SK-N-SH treated with all-trans-retinoic acid at 6 μM for 48 hours (cell line): ENCODE results near the gene MDC1.

Source experiments
- ATAC-seq: fragments of 200-7000 bp; cut with Tn5 transposase; 3 replicates; pipeline ENCODE4 v1.9.1; 2020; ENCODE audit warnings: mild to moderate bottlenecking, moderate library complexity
- BACH2 ChIP-seq: fragments of 250-450 bp; sonication (Bioruptor Pico); IDR thresholded peaks from 2 replicates; pipeline ENCODE4 v1.9.0; 2021; ENCODE audit warnings: mild to moderate bottlenecking, borderline replicate concordance
- CREB5 ChIP-seq: fragments of 250-450 bp; sonication (Bioruptor Pico); IDR thresholded peaks from 2 replicates; pipeline ENCODE4 v1.5.1; 2020; ENCODE audit warnings: low read depth, mild to moderate bottlenecking, moderate library complexity
- CSDC2 ChIP-seq: fragments of 250-450 bp; sonication (Bioruptor Pico); IDR thresholded peaks from 2 replicates; pipeline ENCODE4 v1.5.0; 2020; ENCODE audit warnings: mild to moderate bottlenecking, moderate library complexity
- CSRNP3 ChIP-seq: fragments of 250-450 bp; sonication (Bioruptor Pico); IDR thresholded peaks from 2 replicates; pipeline ENCODE4 v1.5.1; 2021; ENCODE audit warnings: mild to moderate bottlenecking, moderate library complexity
- ESRRG ChIP-seq: fragments of 250-450 bp; sonication (Bioruptor Pico); IDR thresholded peaks from 2 replicates; pipeline ENCODE4 v1.6.1; 2021; ENCODE audit warnings: mild to moderate bottlenecking
- ISL1 ChIP-seq: fragments of 250-450 bp; sonication (Bioruptor Pico); IDR thresholded peaks from 2 replicates; pipeline ENCODE4 v2.1.2; 2022; ENCODE audit warnings: mild to moderate bottlenecking, moderate library complexity
- POU6F1 ChIP-seq: fragments of 250-450 bp; sonication (Bioruptor Pico); IDR thresholded peaks from 2 replicates; pipeline ENCODE4 v1.8.0; 2021; ENCODE audit warnings: low read depth, mild to moderate bottlenecking, moderate library complexity, borderline replicate concordance
- PPARA ChIP-seq: fragments of 250-450 bp; sonication (Bioruptor Pico); IDR thresholded peaks from 2 replicates; pipeline ENCODE4 v1.5.0; 2020; ENCODE audit warnings: mild to moderate bottlenecking, borderline replicate concordance
- RARB ChIP-seq: fragments of 250-450 bp; sonication (Bioruptor Pico); IDR thresholded peaks from 2 replicates; pipeline ENCODE4 v1.8.0; 2021; ENCODE audit warnings: mild to moderate bottlenecking, moderate library complexity
- TCF4 ChIP-seq: fragments of 250-450 bp; sonication (Bioruptor Pico); IDR thresholded peaks from 2 replicates; pipeline ENCODE4 v1.8.0; 2021; ENCODE audit warnings: mild to moderate bottlenecking, moderate library complexity, borderline replicate concordance
- TOX ChIP-seq: fragments of 250-450 bp; sonication (Bioruptor Pico); IDR thresholded peaks from 2 replicates; pipeline ENCODE4 v1.8.0; 2021; ENCODE audit warnings: mild to moderate bottlenecking, moderate library complexity, borderline replicate concordance
- TSHZ2 ChIP-seq: fragments of 250-450 bp; sonication (Bioruptor Pico); IDR thresholded peaks from 2 replicates; pipeline ENCODE4 v1.5.0; 2020; ENCODE audit warnings: mild to moderate bottlenecking, moderate library complexity
- ZC3H10 ChIP-seq: fragments of 250-450 bp; sonication (Bioruptor Pico); IDR thresholded peaks from 2 replicates; pipeline ENCODE4 v1.5.1; 2021; ENCODE audit warnings: mild to moderate bottlenecking, moderate library complexity
- ZFP30 ChIP-seq: fragments of 450-650 bp; formaldehyde crosslinking; IDR thresholded peaks from 2 replicates; pipeline ENCODE4 v1.5.0; 2022; ENCODE audit warnings: mild to moderate bottlenecking, moderate library complexity
- ZNF565 ChIP-seq: fragments of 450-650 bp; formaldehyde crosslinking; conservative IDR thresholded peaks from 2 replicates; pipeline ENCODE4 v1.5.0; 2020; ENCODE audit warnings: low read depth, mild to moderate bottlenecking, moderate library complexity
- ZNF70 ChIP-seq: fragments of 450-650 bp; formaldehyde crosslinking; IDR thresholded peaks from 2 replicates; pipeline ENCODE4 v1.5.0; 2020; ENCODE audit warnings: mild to moderate bottlenecking, moderate library complexity
- ZNF8 ChIP-seq: fragments of 450-650 bp; formaldehyde crosslinking; IDR thresholded peaks from 2 replicates; pipeline ENCODE4 v1.5.0; 2020; ENCODE audit warnings: mild to moderate bottlenecking, moderate library complexity

Gene MDC1

GRCh38 chr6:30657454-30657853 is 59.6 kb downstream of the MDC1 start:
- TF ChIP-seq ZC3H10 (CRISPR knock-in tag) (no peak), ZNF8 (CRISPR knock-in tag) (no peak), RARB (no peak), CREB5 (CRISPR knock-in tag) (no peak), TCF4 (CRISPR knock-in tag) (no peak), CSDC2 (CRISPR knock-in tag) (no peak), CSRNP3 (no peak), ZNF70 (CRISPR knock-in tag) (no peak), BACH2 (CRISPR knock-in tag) (no peak), ESRRG (CRISPR knock-in tag) (no peak), TSHZ2 (CRISPR knock-in tag) (no peak), POU6F1 (no peak), ZNF565 (no peak)
- no peak; the same call in 2 of the 3 replicates for ATAC-seq

- TF ChIP-seq TSHZ2 (CRISPR knock-in tag) = no peak
- TF ChIP-seq CSRNP3 = no peak
- no peak for TF ChIP-seq ZFP30 (CRISPR knock-in tag)
- no peak for TF ChIP-seq ZNF70 (CRISPR knock-in tag)
- TF ChIP-seq POU6F1 = no peak
- no peak for TF ChIP-seq ISL1
- TF ChIP-seq PPARA (CRISPR knock-in tag) = no peak
- TF ChIP-seq ZNF8 (CRISPR knock-in tag) = no peak
- no peak for TF ChIP-seq TCF4 (CRISPR knock-in tag)
- TF ChIP-seq TOX (CRISPR knock-in tag) = no peak
- no peak for TF ChIP-seq ZC3H10 (CRISPR knock-in tag)
Measured at GRCh38 chr6:30656513-30656912, 60.6 kb downstream of the MDC1 start.

More at GRCh38 chr6:30656513-30656912, 60.6 kb downstream of the MDC1 start:
- ATAC-seq = no peak
